A549 (cell line): ENCODE data around the gene COL16A1. TPM values are rescaled to one million over a fixed set of nuclear protein-coding genes. Genes with fewer than 3 reads are reported as not detected.

Experiments
- ATAC-seq, 2 experiments: fragments of 200-7000 bp in 1 of 2; fragments of >200 bp in 1 of 2; cut with Nextera tagmentation in 1 of 2; cut with Tn5 transposase in 1 of 2; 3 replicates each; pipeline versions ENCODE4 v1.8.0 to v1.9.1; 2018 to 2020; ENCODE audit warnings: mild to moderate bottlenecking in 1 of 2, moderate library complexity in 1 of 2
- CTCF ChIA-PET: fragments of 300-600 bp; sonication (Branson Sonifier 250); formaldehyde crosslinking; extraction: SDS; loops from one replicate; lab custom pipeline; 2021; ENCODE audit warnings: antibody characterized with exemption, inconsistent platforms; lab: Yijun Ruan, JAX
- POLR2A ChIA-PET: fragments of 350-600 bp; formaldehyde crosslinking; extraction: SDS; loops from one replicate; lab custom pipeline; 2021; ENCODE audit warnings: antibody characterized with exemption, inconsistent platforms; lab: Yijun Ruan, JAX
- DNase-seq, 2 experiments: peaks; one replicate each; pipeline versions ENCODE4 v3.0.0 to v3.0.0-alpha.2; 2011 to 2016; ENCODE audit warnings: low read depth in 1 of 2, low spot score in 1 of 2
- FAIRE-seq: peaks from 2 replicates; lab custom pipeline; 2011; peaks lifted over from hg19 to GRCh38; lab: Jason Lieb, UNC
- H3K27ac ChIP-seq, 2 experiments: fragments of >200 bp; sonication (Bioruptor Twin); formaldehyde crosslinking; 3 replicates each; pipeline ENCODE4 v1.5.1; 2016 to 2017
- H3K4me1 ChIP-seq: fragments of >200 bp; sonication (Bioruptor Twin); formaldehyde crosslinking; 3 replicates; pipeline ENCODE4 v1.6.1; 2016
- H3K4me2 ChIP-seq: fragments of >200 bp; sonication (Bioruptor Twin); formaldehyde crosslinking; 3 replicates; pipeline ENCODE4 v1.6.1; 2016
- H3K4me3 ChIP-seq: fragments of >200 bp; sonication (Bioruptor Twin); formaldehyde crosslinking; 3 replicates; pipeline ENCODE4 v1.5.1; 2016
- H3K9me3 ChIP-seq: fragments of >200 bp; sonication (Bioruptor Twin); formaldehyde crosslinking; 3 replicates; pipeline ENCODE4 v1.6.1; 2016
- BHLHE40 ChIP-seq: IDR thresholded peaks from 2 replicates; pipeline ENCODE4 v1.6.1; 2012; ENCODE audit warnings: low read depth, low read length, inconsistent platforms
- CTCF ChIP-seq: fragments of >200 bp; sonication (Bioruptor Twin); formaldehyde crosslinking; IDR thresholded peaks from 3 replicates; pipeline ENCODE4 v1.5.1; 2016
- E2F6 ChIP-seq: IDR thresholded peaks from 2 replicates; pipeline ENCODE4 v1.6.1; 2012; ENCODE audit warnings: low read depth, borderline replicate concordance
- FOSL2 ChIP-seq, 2 experiments: fragments of 450-650 bp in 1 of 2; fragments of >200 bp in 1 of 2; sonication (Bioruptor Twin) in 1 of 2; formaldehyde crosslinking; IDR thresholded peaks; 2 replicates each; pipeline versions ENCODE4 v1.5.0 to v1.6.1; 2016 to 2020; ENCODE audit warnings: mild to moderate bottlenecking in 1 of 2, moderate library complexity in 1 of 2
- HDAC2 ChIP-seq: fragments of 200-600 bp; sonication (generic); IDR thresholded peaks from 2 replicates; pipeline ENCODE4 v1.6.1; 2016
- JUN ChIP-seq, 2 experiments: fragments of >200 bp; sonication (Bioruptor Twin); formaldehyde crosslinking; IDR thresholded peaks; 2 replicates in 1 of 2; 3 replicates in 1 of 2; pipeline ENCODE4 v1.6.1; 2016 to 2017
- MAFK ChIP-seq: fragments of 450-650 bp; IDR thresholded peaks from 2 replicates; pipeline ENCODE4 v1.6.1; 2014; ENCODE audit not compliant: partially characterized antibody
- MAX ChIP-seq: IDR thresholded peaks from 2 replicates; pipeline ENCODE4 v1.6.1; 2012
- NFE2L2 ChIP-seq: fragments of 150-350 bp; conservative IDR thresholded peaks from 2 replicates; pipeline ENCODE4 v1.6.1; 2014; ENCODE audit warnings: low read length
- NPAS2 ChIP-seq: fragments of 250-450 bp; sonication (Bioruptor Pico); IDR thresholded peaks from 2 replicates; pipeline ENCODE4 v1.8.0; 2022; ENCODE audit warnings: mild to moderate bottlenecking, moderate library complexity, borderline replicate concordance
- NR3C1 ChIP-seq: fragments of >200 bp; sonication (Bioruptor Twin); formaldehyde crosslinking; IDR thresholded peaks from 3 replicates; pipeline ENCODE4 v1.6.1; 2017
- PHF8 ChIP-seq: fragments of 200-600 bp; sonication (generic); IDR thresholded peaks from 2 replicates; pipeline ENCODE4 v1.6.1; 2016; ENCODE audit warnings: low read depth, mild to moderate bottlenecking, antibody characterized with exemption, moderate library complexity, borderline replicate concordance
- POLR2A ChIP-seq: IDR thresholded peaks from 2 replicates; pipeline ENCODE4 v1.6.1; 2012; ENCODE audit warnings: mild to moderate bottlenecking, low read length
- RAD21 ChIP-seq, 2 experiments: fragments of >200 bp in 1 of 2; sonication (Bioruptor Twin) in 1 of 2; formaldehyde crosslinking in 1 of 2; IDR thresholded peaks in 1 of 2; conservative IDR thresholded peaks in 1 of 2; 2 replicates in 1 of 2; 3 replicates in 1 of 2; pipeline ENCODE4 v1.6.1; 2012 to 2018; ENCODE audit warnings: inconsistent platforms in 1 of 2
- SMC3 ChIP-seq: fragments of >200 bp; sonication (Bioruptor Twin); formaldehyde crosslinking; IDR thresholded peaks from 3 replicates; pipeline ENCODE4 v1.6.1; 2018; ENCODE audit warnings: inconsistent platforms
- TFCP2L1 ChIP-seq: fragments of 250-450 bp; sonication (Bioruptor Pico); IDR thresholded peaks from 2 replicates; pipeline ENCODE4 v1.5.0; 2021; ENCODE audit warnings: mild to moderate bottlenecking
- ZC3H11A ChIP-seq: fragments of 450-650 bp; IDR thresholded peaks from 2 replicates; pipeline ENCODE4 v1.6.1; 2014; ENCODE audit warnings: antibody characterized with exemption, mild to moderate bottlenecking
- WGBS: methylation state at CpG from one replicate; pipeline ENCODE4 v1.1.6; 2017; ENCODE audit errors: missing lambda C conversion rate; 5-methylcytosine and 5-hydroxymethylcytosine counted together
- polyA plus RNA-seq, 4 experiments: library from polyadenylated mRNA; depleted of rRNA in 3 of 4; stranded (reverse); fragments of >200 nt; fragmentation: RNase III in 1 of 4; extraction: RNeasy Plus Mini Kit Qiagen cat#74134 plus additional on column Dnase treatment in 1 of 4; gene quantifications; 2 replicates in 3 of 4; 3 replicates in 1 of 4; pipeline ENCODE4 v1.2.3, GENCODE V29; 2011 to 2017
- TF ChIP-seq, protein P1 (sequence below): fragments of >200 bp; sonication (Bioruptor Twin); formaldehyde crosslinking; IDR thresholded peaks from 3 replicates; pipeline ENCODE4 v1.6.1; 2016

COL16A1 gene
- polyA plus RNA-seq, 2 of the 4 experiments (the other 2 are of a cell fraction): 1.4 to 8.1 TPM

DNA sequence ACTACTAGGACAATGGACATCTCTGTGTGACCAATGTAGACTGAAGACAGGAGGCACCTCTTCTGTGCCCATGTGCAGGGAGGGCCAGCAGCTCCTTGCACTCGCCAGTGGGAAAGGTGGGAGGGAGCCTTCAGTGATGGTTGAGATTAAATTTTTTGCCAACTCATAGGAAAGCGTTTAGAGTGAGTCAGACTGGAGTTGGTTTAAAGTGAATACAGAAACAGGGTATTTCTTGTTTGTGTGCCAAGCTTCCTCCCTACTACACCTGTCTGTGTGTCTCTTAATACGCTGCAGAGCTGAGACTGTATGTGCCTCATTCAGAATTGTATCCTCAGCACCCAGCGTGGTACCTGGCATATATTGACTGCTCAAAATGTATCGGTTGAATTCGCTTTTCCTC lies 13.5 kb upstream of the COL16A1 start:
- peak overlapping the region; percentile 17; the same call in 2 of the 3 replicates for H3K4me2 ChIP-seq
- no peak for DNase-seq
- 74% methylated on average over 6 of the region's 6 CpGs for WGBS
- no peak for FAIRE-seq
- ChIA-PET CTCF (interaction anchor here (0.8 to 12.0 kb wide), 12 partner anchors 8 to 72 kb away, joined by 3 to 183 read pairs (median 15); partner anchors contain the start of gene COL16A1), POLR2A (interaction anchor here (0.8 kb wide), 1 partner anchor 51 kb away, joined by 3 read pairs; no protein-coding TSS in a partner anchor)
- H3K4me1 ChIP-seq: peaks cover 39% of the 10 kb centered on the region
- no peaks in the 10 kb centered on the region for H3K9me3 ChIP-seq
- H3K27ac ChIP-seq: peak overlapping the region in 1 of 2 experiments; percentile 66; a peak in 2 of 6 replicates
- no peak overlapping the region for H3K4me3 ChIP-seq
- ATAC-seq: no peak
- peak; percentile 16 for TF ChIP-seq MAFK
- TF ChIP-seq E2F6: no peak

- TF ChIP-seq TFCP2L1: no peak
- TF ChIP-seq HDAC2: no peak
- no peak for TF ChIP-seq FOSL2 (IDR thresholded peaks at IDR 0.05)
- no peak for TF ChIP-seq FOSL2 (CRISPR knock-in tag; IDR thresholded peaks at IDR 0.05)
- TF ChIP-seq ZC3H11A: no peak
- TF ChIP-seq MAFK: no peak
- TF ChIP-seq, all 56 proteins: peak for 0
- peak overlapping the region; percentile 91 to 94; a peak in 4 of 6 replicates for H3K27ac ChIP-seq
- H3K4me2 ChIP-seq: peak overlapping the region; percentile 94
- FAIRE-seq (no peak), DNase-seq (no peak), ATAC-seq (peak in 1 of 2 experiments; percentile 4; a peak in 4 of 6 replicates)
- 2% methylated on average over 7 of the region's 7 CpGs for WGBS
- ChIA-PET POLR2A (interaction anchor here (0.8 to 3.0 kb wide), 11 partner anchors 9 to 347 kb away, joined by 3 to 30 read pairs (median 6); partner anchors contain the start of gene PEF1), CTCF (interaction anchor here (0.7 to 12.0 kb wide), 36 partner anchors 10 to 151 kb away, joined by 3 to 183 read pairs (median 8); partner anchors contain the start of gene COL16A1)
- H3K4me1 ChIP-seq: peaks cover 51% of the 10 kb centered on the region
- peak overlapping the region; percentile 49 for H3K4me3 ChIP-seq
- no peaks in the 10 kb centered on the region for H3K9me3 ChIP-seq
Measured at GRCh38 chr1:31715873-31716220, 12.0 kb upstream of the COL16A1 start.

DNA sequence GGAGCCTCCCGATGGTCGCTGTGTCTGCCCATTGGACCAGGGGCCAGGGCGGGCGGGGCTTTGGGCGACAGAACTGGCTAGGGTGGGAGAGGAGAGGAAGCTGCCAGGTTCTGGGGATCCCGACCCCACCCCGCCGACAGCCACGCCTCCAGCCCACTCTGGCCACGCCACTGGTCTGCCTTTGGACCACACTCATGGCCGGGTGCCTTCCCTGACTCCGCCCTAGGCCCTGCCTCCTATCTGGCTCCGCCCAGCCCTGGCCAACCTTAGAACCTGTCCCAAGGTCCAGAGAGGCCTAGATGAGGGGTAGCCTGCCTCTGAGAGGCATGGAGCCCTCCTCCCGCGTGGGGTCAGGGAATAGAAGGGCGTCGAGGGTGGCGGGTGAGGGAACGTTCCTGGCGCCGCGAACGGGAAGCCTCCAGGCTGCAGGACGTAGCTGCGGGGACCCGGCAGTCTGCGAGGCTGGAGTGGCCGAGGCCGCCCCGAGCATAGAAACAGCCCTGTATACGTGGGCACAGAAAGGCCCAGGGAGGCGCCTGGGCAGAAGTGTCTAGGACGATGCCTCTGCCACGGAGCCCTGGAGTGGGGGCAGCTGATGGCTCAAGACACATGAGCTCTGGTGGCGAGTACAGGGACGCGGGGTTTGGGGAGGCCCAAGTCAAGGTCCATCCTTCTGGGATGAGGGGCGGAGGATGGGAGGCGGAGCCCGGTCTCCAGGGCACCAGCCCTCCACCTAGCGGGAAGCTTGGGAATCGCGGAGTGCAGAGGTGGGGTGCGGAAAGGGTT lies 11.5 kb upstream of the COL16A1 start:
- peak; percentile 87 to 96 for ATAC-seq
- Histone ChIP-seq H3K4me2 (peak overlapping the region; percentile 94), H3K9me3 (no peaks in the 10 kb centered on the region), H3K4me1 (peaks cover 53% of the 10 kb centered on the region), H3K27ac (peak overlapping the region; percentile 91 to 94), H3K4me3 (peak overlapping the region; percentile 49)
- TF ChIP-seq JUN (IDR thresholded peaks at IDR 0.05) (0 out of 5 replicates have a peak, but pooled peaks of 1 of the 2 experiments have one; percentile 39), BHLHE40 (no peak), PHF8 (peak; percentile 44; the same call in 1 of the 2 replicates), RAD21 (conservative IDR thresholded peaks at IDR 0.05 in 1 of 2, IDR thresholded peaks at IDR 0.05 in 1 of 2) (peak; percentile 43 to 56), CTCF (peak; percentile 57), NFE2L2 (no peak), SMC3 (peak; percentile 65), MAX (peak; percentile 56; the same call in 1 of the 2 replicates), POLR2A (peak; percentile 73), NPAS2 (CRISPR knock-in tag) (no peak), NR3C1 (no peak)
- TF ChIP-seq, protein P1, sequence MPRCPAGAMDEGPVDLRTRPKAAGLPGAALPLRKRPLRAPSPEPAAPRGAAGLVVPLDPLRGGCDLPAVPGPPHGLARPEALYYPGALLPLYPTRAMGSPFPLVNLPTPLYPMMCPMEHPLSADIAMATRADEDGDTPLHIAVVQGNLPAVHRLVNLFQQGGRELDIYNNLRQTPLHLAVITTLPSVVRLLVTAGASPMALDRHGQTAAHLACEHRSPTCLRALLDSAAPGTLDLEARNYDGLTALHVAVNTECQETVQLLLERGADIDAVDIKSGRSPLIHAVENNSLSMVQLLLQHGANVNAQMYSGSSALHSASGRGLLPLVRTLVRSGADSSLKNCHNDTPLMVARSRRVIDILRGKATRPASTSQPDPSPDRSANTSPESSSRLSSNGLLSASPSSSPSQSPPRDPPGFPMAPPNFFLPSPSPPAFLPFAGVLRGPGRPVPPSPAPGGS: 0 out of 3 replicates have a peak, but pooled peaks have one; percentile 32
- no peak for FAIRE-seq
- peak; percentile 87 to 93 for DNase-seq
- WGBS: 2% methylated on average over 8 of the region's 44 CpGs
- ChIA-PET CTCF (interaction anchor here (0.6 to 12.0 kb wide), 39 partner anchors 10 to 414 kb away, joined by 3 to 183 read pairs (median 7); partner anchors contain the start of gene COL16A1), POLR2A (interaction anchor here (0.7 to 3.0 kb wide), 13 partner anchors 10 to 348 kb away, joined by 3 to 30 read pairs (median 5); partner anchors contain the start of gene PEF1)
